ENCODE results near the gene CHD2.
A peak's percentile ranks its signal among the peaks of the same experiment; 100 is the strongest.

CHD2 gene

GRCh38 chr15:92881802-92882696 lies 18.1 kb upstream of the CHD2 start:
- Histone ChIP-seq H3K79me2 (ENCODE audit: control insufficient read depth, low read length) (peaks cover 50% of the 10 kb centered on the region), H3K4me1 (ENCODE audit: control insufficient read depth, low read length) (peaks cover 73% of the 10 kb centered on the region)

GRCh38 chr15:92882697-92883162 lies 17.4 kb upstream of the CHD2 start:
- Histone ChIP-seq H3K4me2 (ENCODE audit: low read length) (peak overlapping the region; percentile 97), H3K4me3 (ENCODE audit: low read length) (peak overlapping the region; percentile 91), H4K20me1 (ENCODE audit: control insufficient read depth, insufficient read depth, low read depth, low read length) (peaks cover 6% of the 10 kb centered on the region; the same call in 1 of the 2 replicates), H3K9me2 (replicated peaks; ENCODE audit: control insufficient read depth, low read length) (no peaks in the 10 kb centered on the region), H3K27me3 (ENCODE audit: control insufficient read depth, low read length) (no peaks in the 10 kb centered on the region), H3F3A (ENCODE audit: control insufficient read depth, insufficient read depth) (peaks cover 29% of the 10 kb centered on the region), H3K79me2 (ENCODE audit: control insufficient read depth, low read length) (peaks cover 57% of the 10 kb centered on the region), H3K36me3 (ENCODE audit: control insufficient read depth, low read length) (peaks cover 48% of the 10 kb centered on the region), H3K4me1 (ENCODE audit: control insufficient read depth, low read length) (peaks cover 70% of the 10 kb centered on the region), H3K27ac (ENCODE audit: low read depth, low read length) (peak overlapping the region; percentile 80), H3K9me3 (ENCODE audit: control insufficient read depth, insufficient read depth, low read length) (no peaks in the 10 kb centered on the region)
- no peak for TF ChIP-seq EZH2phosphoT487 (IDR thresholded peaks at IDR 0.05; ENCODE audit: borderline replicate concordance, low read length)
- TF ChIP-seq CTCF (IDR thresholded peaks at IDR 0.05; ENCODE audit: low read depth, low read length, poor library complexity, severe bottlenecking): no peak

More at GRCh38 chr15:92881802-92882696, 18.1 kb upstream of the CHD2 start:
- Histone ChIP-seq H3F3A (ENCODE audit: control insufficient read depth, insufficient read depth) (peaks cover 29% of the 10 kb centered on the region), H3K27ac (ENCODE audit: low read depth, low read length) (peak overlapping the region; percentile 60), H3K9me3 (ENCODE audit: control insufficient read depth, insufficient read depth, low read length) (no peaks in the 10 kb centered on the region), H3K27me3 (ENCODE audit: control insufficient read depth, low read length) (no peaks in the 10 kb centered on the region), H3K36me3 (ENCODE audit: control insufficient read depth, low read length) (peaks cover 41% of the 10 kb centered on the region), H3K9me2 (replicated peaks; ENCODE audit: control insufficient read depth, low read length) (no peaks in the 10 kb centered on the region), H3K4me3 (ENCODE audit: low read length) (peak overlapping the region; percentile 91), H4K20me1 (ENCODE audit: control insufficient read depth, insufficient read depth, low read depth, low read length) (peaks cover 6% of the 10 kb centered on the region; the same call in 1 of the 2 replicates), H3K4me2 (ENCODE audit: low read length) (peak overlapping the region; percentile 72)
- TF ChIP-seq EZH2phosphoT487 (IDR thresholded peaks at IDR 0.05; ENCODE audit: borderline replicate concordance, low read length) (no peak), CTCF (IDR thresholded peaks at IDR 0.05; ENCODE audit: low read depth, low read length, poor library complexity, severe bottlenecking) (no peak)

GRCh38 chr15:92883163-92883875 lies 16.8 kb upstream of the CHD2 start:
- H3K79me2 ChIP-seq (ENCODE audit: control insufficient read depth, low read length): peaks cover 63% of the 10 kb centered on the region
- no peak for TF ChIP-seq EZH2phosphoT487 (IDR thresholded peaks at IDR 0.05; ENCODE audit: borderline replicate concordance, low read length)
- no peak for TF ChIP-seq CTCF (IDR thresholded peaks at IDR 0.05; ENCODE audit: low read depth, low read length, poor library complexity, severe bottlenecking)
- peak overlapping the region; percentile 91 for H3K4me3 ChIP-seq (ENCODE audit: low read length)
- H3K27me3 ChIP-seq (ENCODE audit: control insufficient read depth, low read length): no peaks in the 10 kb centered on the region
- H3K36me3 ChIP-seq (ENCODE audit: control insufficient read depth, low read length): peaks cover 54% of the 10 kb centered on the region
- H3K27ac ChIP-seq (ENCODE audit: low read depth, low read length): peak overlapping the region; percentile 80
- H3K4me2 ChIP-seq (ENCODE audit: low read length): peak overlapping the region; percentile 97
- no peaks in the 10 kb centered on the region for H3K9me2 ChIP-seq (replicated peaks; ENCODE audit: control insufficient read depth, low read length)
- H3F3A ChIP-seq (ENCODE audit: control insufficient read depth, insufficient read depth): peaks cover 35% of the 10 kb centered on the region
- H3K9me3 ChIP-seq (ENCODE audit: control insufficient read depth, insufficient read depth, low read length): no peaks in the 10 kb centered on the region
- H3K4me1 ChIP-seq (ENCODE audit: control insufficient read depth, low read length): peaks cover 69% of the 10 kb centered on the region
- H4K20me1 ChIP-seq (ENCODE audit: control insufficient read depth, insufficient read depth, low read depth, low read length): peaks cover 10% of the 10 kb centered on the region; the same call in 1 of the 2 replicates
